Measurements from ENCODE around the gene MYOM3. TPM values are rescaled to one million over a fixed set of nuclear protein-coding genes. Genes with fewer than 3 reads are reported as not detected.

Gene MYOM3
- total RNA-seq, 2 donors from 2014 or later, result 0.11 to 0.15 TPM

DNA sequence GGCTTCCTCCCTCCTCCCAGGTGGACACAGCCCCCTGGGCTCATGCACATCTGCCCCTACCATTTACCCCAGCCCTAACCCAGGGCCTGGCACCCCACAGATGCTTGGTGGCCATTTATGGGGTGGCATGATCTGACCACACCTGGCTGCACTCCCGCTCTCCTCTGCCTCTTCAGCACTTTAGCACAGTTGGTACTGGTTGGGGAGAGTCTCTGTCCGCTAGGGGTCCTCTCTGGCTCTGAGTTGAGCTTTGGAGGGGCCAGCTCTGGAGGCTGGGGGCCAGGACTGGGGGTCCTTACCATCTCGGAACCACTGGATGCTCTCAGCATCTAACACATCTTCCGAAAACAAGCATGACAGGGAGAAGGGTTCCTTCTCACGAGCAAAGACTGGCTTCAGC, 17.4 kb downstream of the MYOM3 start:
- no peaks in the 10 kb centered on the region for H3K9me3 Mint-ChIP-seq
- no peaks in the 10 kb centered on the region for H3K4me1 ChIP-seq (ENCODE audit: control insufficient read depth, insufficient read depth, low read length)
- DNase-seq, result no peak
- H3K9ac ChIP-seq (ENCODE audit: extremely low read depth, low read length, poor library complexity, severe bottlenecking), result no peak overlapping the region
- no peaks in the 10 kb centered on the region for H3K27me3 ChIP-seq (ENCODE audit: control insufficient read depth, insufficient read depth, low read length, poor library complexity, severe bottlenecking)
- H3K27me3 Mint-ChIP-seq (ENCODE audit: insufficient read depth), result no peaks in the 10 kb centered on the region
- H3K27ac Mint-ChIP-seq, result no peak overlapping the region
- no peak overlapping the region for H3K27ac ChIP-seq (ENCODE audit: low read depth, low read length)
- peaks cover 3% of the 10 kb centered on the region for H3K4me1 Mint-ChIP-seq
- no peak overlapping the region for H3K4me3 Mint-ChIP-seq
- no peaks in the 10 kb centered on the region for H3K36me3 Mint-ChIP-seq (ENCODE audit: low read depth)
- TF ChIP-seq, protein P1, sequence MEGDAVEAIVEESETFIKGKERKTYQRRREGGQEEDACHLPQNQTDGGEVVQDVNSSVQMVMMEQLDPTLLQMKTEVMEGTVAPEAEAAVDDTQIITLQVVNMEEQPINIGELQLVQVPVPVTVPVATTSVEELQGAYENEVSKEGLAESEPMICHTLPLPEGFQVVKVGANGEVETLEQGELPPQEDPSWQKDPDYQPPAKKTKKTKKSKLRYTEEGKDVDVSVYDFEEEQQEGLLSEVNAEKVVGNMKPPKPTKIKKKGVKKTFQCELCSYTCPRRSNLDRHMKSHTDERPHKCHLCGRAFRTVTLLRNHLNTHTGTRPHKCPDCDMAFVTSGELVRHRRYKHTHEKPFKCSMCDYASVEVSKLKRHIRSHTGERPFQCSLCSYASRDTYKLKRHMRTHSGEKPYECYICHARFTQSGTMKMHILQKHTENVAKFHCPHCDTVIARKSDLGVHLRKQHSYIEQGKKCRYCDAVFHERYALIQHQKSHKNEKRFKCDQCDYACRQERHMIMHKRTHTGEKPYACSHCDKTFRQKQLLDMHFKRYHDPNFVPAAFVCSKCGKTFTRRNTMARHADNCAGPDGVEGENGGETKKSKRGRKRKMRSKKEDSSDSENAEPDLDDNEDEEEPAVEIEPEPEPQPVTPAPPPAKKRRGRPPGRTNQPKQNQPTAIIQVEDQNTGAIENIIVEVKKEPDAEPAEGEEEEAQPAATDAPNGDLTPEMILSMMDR (conservative IDR thresholded peaks at IDR 0.05), result peak; percentile 57
- H3K4me3 ChIP-seq (ENCODE audit: low read length), result no peak overlapping the region
- no peaks in the 10 kb centered on the region for H3K9me3 ChIP-seq (ENCODE audit: control insufficient read depth, low read length)
- WGBS, 2 experiments (ENCODE audit: insufficient coverage in 1 of 2, insufficient read length in 1 of 2), result 82% methylated on average over 5 of the region's 5 CpGs; no CpG with 5 or more reads in 1 of the 2 experiments
- H3K36me3 ChIP-seq (ENCODE audit: control insufficient read depth, insufficient read depth, low read length), result no peaks in the 10 kb centered on the region

DNA sequence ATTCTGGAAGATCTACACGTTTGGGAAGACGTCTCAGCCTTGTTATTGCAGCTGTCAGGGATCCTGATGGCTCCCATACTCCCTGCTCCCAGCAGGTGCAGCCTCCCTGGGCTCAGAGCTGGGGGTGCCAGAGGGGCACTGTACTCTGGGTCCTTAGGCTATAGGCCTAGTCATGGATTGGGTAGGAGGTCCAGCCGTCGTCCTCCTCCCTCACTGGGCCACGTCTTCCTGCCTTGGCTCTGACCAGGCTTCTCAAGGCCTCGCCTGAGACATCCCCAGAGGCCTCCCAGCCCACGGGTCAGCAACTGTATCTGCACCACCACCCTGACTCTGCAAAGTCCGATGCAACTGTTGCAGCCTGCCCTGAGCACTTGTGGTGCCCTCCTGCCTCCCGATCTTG, 18.2 kb downstream of the MYOM3 start:
- H3K9me3 ChIP-seq (ENCODE audit: control insufficient read depth, low read length), result no peaks in the 10 kb centered on the region
- no peak overlapping the region for H3K27ac ChIP-seq (ENCODE audit: low read depth, low read length)
- no peak overlapping the region for H3K4me3 Mint-ChIP-seq
- H3K36me3 Mint-ChIP-seq (ENCODE audit: low read depth), result no peaks in the 10 kb centered on the region
- H3K27me3 Mint-ChIP-seq (ENCODE audit: insufficient read depth), result no peaks in the 10 kb centered on the region
- H3K27ac Mint-ChIP-seq, result no peak overlapping the region
- H3K36me3 ChIP-seq (ENCODE audit: control insufficient read depth, insufficient read depth, low read length), result no peaks in the 10 kb centered on the region
- peaks cover 7% of the 10 kb centered on the region for H3K4me1 ChIP-seq (ENCODE audit: control insufficient read depth, insufficient read depth, low read length)
- no peak for DNase-seq
- H3K9me3 Mint-ChIP-seq, result no peaks in the 10 kb centered on the region
- H3K27me3 ChIP-seq (ENCODE audit: control insufficient read depth, insufficient read depth, low read length, poor library complexity, severe bottlenecking), result no peaks in the 10 kb centered on the region
- H3K4me3 ChIP-seq (ENCODE audit: low read length), result no peak overlapping the region
- H3K4me1 Mint-ChIP-seq, result peaks cover 2% of the 10 kb centered on the region
- TF ChIP-seq, protein P1 (conservative IDR thresholded peaks at IDR 0.05), result no peak
- H3K9ac ChIP-seq (ENCODE audit: extremely low read depth, low read length, poor library complexity, severe bottlenecking), result no peak overlapping the region
- 82 to 94% methylated on average over 6 to 9 of the region's 9 CpGs for WGBS, 2 experiments (ENCODE audit: insufficient coverage in 1 of 2, insufficient read length in 1 of 2)

DNA sequence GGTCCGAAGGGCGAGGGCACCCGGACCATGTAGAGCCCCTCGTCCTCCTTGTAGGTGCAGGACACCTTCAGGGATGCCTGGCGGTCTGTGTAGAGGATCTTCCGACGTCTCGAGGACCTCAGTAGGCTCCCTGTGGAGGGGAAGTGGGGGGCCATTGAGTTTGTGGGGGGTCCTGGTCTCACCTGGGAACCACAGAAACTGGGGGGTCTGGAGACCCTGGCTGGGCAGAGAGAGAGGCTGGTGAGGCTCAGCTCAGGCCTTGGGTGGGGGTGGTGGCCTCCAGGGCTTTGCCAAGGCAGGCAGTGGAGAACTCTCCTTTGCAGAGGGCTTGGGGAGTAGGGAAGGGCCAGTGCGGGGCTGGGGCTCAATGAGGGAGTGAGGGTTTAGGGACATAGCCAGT, 19.0 kb downstream of the MYOM3 start:
- H3K9ac ChIP-seq (ENCODE audit: extremely low read depth, low read length, poor library complexity, severe bottlenecking), result no peak overlapping the region
- DNase-seq, result no peak
- H3K27me3 ChIP-seq (ENCODE audit: control insufficient read depth, insufficient read depth, low read length, poor library complexity, severe bottlenecking), result no peaks in the 10 kb centered on the region
- no peak overlapping the region for H3K27ac ChIP-seq (ENCODE audit: low read depth, low read length)
- TF ChIP-seq, protein P1 (conservative IDR thresholded peaks at IDR 0.05), result no peak
- no peak overlapping the region for H3K4me3 Mint-ChIP-seq
- no peak overlapping the region for H3K4me3 ChIP-seq (ENCODE audit: low read length)
- H3K27me3 Mint-ChIP-seq (ENCODE audit: insufficient read depth), result no peaks in the 10 kb centered on the region
- no peaks in the 10 kb centered on the region for H3K9me3 ChIP-seq (ENCODE audit: control insufficient read depth, low read length)
- no peaks in the 10 kb centered on the region for H3K9me3 Mint-ChIP-seq
- H3K27ac Mint-ChIP-seq, result no peak overlapping the region
- peaks cover 2% of the 10 kb centered on the region for H3K4me1 Mint-ChIP-seq
- no peaks in the 10 kb centered on the region for H3K36me3 ChIP-seq (ENCODE audit: control insufficient read depth, insufficient read depth, low read length)
- H3K36me3 Mint-ChIP-seq (ENCODE audit: low read depth), result no peaks in the 10 kb centered on the region
- WGBS, 2 experiments (ENCODE audit: insufficient coverage in 1 of 2, insufficient read length in 1 of 2), result 95 to 97% methylated on average over 7 to 9 of the region's 9 CpGs
- peaks cover 7% of the 10 kb centered on the region for H3K4me1 ChIP-seq (ENCODE audit: control insufficient read depth, insufficient read depth, low read length)

Measured in endodermal cell (in vitro differentiated cells).